Measurements from ENCODE around the gene KIAA1671.

DNA sequence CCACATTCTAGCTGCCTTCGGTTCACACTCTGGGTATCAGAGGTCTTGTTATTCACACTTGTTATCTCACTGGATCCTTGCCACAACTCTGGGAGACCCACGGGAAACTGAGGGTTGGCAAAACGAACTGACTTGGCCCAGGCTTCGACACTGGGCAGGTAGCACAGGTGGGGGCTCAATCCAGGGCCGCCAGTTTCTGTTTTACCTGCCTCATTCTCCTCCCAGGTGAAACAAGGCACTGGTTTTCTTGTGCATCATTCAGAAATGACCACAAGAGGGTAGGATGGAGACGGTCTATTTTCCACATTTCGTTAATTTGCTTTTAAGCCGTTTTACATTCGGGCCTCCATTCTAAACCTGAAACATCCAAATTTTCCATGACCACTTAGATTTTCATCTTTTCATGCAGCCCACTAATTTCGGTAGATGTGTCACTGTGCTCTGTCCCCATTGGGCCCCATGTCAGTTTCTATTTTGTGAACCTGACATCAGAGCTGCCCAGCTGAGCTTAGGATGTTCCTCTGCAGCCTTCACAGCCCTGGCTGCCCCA lies 108.1 kb downstream of the KIAA1671 start:
- TF ChIP-seq GATA3 (IDR thresholded peaks at IDR 0.05; ENCODE audit: low read depth, low read length) (no peak), GATA2 (IDR thresholded peaks at IDR 0.05; ENCODE audit: low read depth, low read length) (no peak)
